Mucosa of descending colon (tissue), 3 donors: ENCODE results near the gene ABR. TPM values are rescaled to one million over a fixed set of nuclear protein-coding genes. Genes with fewer than 3 reads are reported as not detected.
"Not testable (repeated sequence)": the region's sequence is repeated elsewhere in the genome, so short reads cannot be mapped to it uniquely, and the experiment has no call there.

Experiments used
- ATAC-seq: fragments of 200-7000 bp; cut with Tn5 transposase; one replicate; pipeline ENCODE4 v1.9.1; 2020; ENCODE audit warnings: mild to moderate bottlenecking, moderate library complexity
- DNase-seq, 3 donors: peaks; one replicate each; pipeline ENCODE4 v3.0.0-alpha.2; 2020
- H3K36me3 ChIP-seq: fragments of 200-600 bp; one replicate; pipeline ENCODE4 v1.8.0; 2021; ENCODE audit warnings: low read depth, mild to moderate bottlenecking
- H3K4me1 ChIP-seq: fragments of 200-600 bp; one replicate; pipeline ENCODE4 v1.8.0; 2021; ENCODE audit warnings: low read depth, mild to moderate bottlenecking
- H3K4me3 ChIP-seq: fragments of 200-600 bp; one replicate; pipeline ENCODE4 v1.8.0; 2021; ENCODE audit warnings: mild to moderate bottlenecking
- H3K9me3 ChIP-seq: fragments of 200-600 bp; one replicate; pipeline ENCODE4 v1.8.0; 2021; ENCODE audit warnings: mild to moderate bottlenecking
- intact Hi-C, 2 donors: fragments of 100-400 bp; cut with DNase I in 1 of 2; cut with micrococcal nuclease in 1 of 2; formaldehyde crosslinking; loops; one replicate each; pipeline versions ENCODE4 v1.11.0 to v1.11.1; 2022; cut with DNase I, micrococcal nuclease
- total RNA-seq, 3 donors: library from RNA; stranded (reverse); fragmentation: NEBNext Ultra II Directional in 2 of 3; extraction: Animal tissue kit (Norgen Biotek cat#: 25700) in 2 of 3; gene quantifications; one replicate each; pipeline versions ENCODE4 v1.2.1 to v1.2.4, GENCODE V29; 2021 to 2023
- TF ChIP-seq, protein P1 (sequence below): fragments of 200-600 bp; IDR thresholded peaks from one replicate; pipeline ENCODE4 v1.8.0; 2022; ENCODE audit warnings: antibody characterized with exemption, mild to moderate bottlenecking
- donor health status: DM: no; HTN: no; CAD: no; lungs with moderate emphysema.
- donor health status: DM: no; HTN: no; CAD: no.
- donor health status: DM: no; HTN: yes; CAD: no.

Gene ABR
- total RNA-seq, 3 donors from 2014 or later = 257 to 470 (median 292) TPM

DNA sequence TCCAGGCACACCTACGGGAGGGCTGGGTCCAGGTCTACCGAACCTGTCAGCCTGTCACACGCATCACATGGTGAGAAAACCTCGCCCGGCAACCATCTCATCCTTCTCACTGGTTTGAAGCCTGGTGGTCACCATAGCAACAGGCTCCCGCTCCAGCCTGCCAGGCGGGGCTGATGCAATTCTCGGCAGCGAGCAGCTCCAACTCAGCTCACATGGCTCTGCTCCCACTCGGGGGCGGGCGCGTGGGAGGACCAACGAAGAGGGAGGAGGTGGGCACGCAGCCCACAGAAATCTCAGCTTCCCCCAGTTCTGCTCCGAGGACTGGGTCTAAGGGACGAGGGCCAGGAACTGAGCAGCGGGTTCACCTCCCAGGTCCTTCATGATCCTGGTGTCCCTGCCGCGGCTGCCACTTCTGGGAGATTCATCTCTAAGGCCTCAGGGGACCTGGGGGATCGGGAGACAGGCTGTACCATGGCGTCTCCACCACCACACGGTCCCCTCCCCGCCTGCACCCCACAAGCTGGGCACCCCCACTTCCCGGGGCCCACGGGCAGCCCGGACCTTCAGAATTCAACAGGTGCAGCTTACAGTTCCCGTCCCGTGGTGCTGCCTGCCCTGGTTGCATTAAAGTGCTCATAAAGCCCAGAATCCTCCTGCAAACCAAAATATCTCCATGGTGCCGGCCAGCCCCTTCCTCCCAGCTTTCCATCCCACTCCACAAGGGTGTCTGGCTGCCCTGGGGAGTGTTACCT is 25.8 kb downstream of the ABR start:
- H3K4me1 ChIP-seq = no peaks in the 10 kb centered on the region
- intact Hi-C loops = no loop called here
- TF ChIP-seq, protein P1, sequence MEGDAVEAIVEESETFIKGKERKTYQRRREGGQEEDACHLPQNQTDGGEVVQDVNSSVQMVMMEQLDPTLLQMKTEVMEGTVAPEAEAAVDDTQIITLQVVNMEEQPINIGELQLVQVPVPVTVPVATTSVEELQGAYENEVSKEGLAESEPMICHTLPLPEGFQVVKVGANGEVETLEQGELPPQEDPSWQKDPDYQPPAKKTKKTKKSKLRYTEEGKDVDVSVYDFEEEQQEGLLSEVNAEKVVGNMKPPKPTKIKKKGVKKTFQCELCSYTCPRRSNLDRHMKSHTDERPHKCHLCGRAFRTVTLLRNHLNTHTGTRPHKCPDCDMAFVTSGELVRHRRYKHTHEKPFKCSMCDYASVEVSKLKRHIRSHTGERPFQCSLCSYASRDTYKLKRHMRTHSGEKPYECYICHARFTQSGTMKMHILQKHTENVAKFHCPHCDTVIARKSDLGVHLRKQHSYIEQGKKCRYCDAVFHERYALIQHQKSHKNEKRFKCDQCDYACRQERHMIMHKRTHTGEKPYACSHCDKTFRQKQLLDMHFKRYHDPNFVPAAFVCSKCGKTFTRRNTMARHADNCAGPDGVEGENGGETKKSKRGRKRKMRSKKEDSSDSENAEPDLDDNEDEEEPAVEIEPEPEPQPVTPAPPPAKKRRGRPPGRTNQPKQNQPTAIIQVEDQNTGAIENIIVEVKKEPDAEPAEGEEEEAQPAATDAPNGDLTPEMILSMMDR = no peak
- DNase-seq = peak in 2 of 3 donors; percentile 32 to 68
- H3K36me3 ChIP-seq = no peaks in the 10 kb centered on the region
- ATAC-seq = peak; percentile 26
- no peak overlapping the region for H3K4me3 ChIP-seq
- no peaks in the 10 kb centered on the region for H3K9me3 ChIP-seq

DNA sequence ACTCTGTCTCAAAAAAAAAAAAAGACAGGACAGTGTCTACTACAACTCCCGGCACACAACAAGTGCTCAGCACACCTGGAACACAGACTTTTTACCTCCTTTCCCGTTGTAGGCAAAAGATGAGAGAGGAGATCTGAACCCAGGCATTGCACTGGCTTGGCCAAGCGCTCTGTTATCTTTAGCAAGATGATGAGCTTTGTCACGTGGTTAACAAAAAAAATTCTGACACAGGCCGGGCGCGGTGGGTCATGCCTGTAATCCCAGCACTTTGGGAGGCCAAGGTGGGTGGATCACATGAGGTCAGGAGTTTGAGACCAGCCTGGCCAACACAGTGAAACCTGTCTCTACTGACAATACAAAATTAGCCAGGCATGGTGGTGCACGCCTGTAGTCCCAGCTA is 27.2 kb downstream of the ABR start:
- H3K4me3 ChIP-seq, H3K9me3 ChIP-seq, ATAC-seq, H3K36me3 ChIP-seq, H3K4me1 ChIP-seq, intact Hi-C loops, DNase-seq: not testable (repeated sequence)

DNA sequence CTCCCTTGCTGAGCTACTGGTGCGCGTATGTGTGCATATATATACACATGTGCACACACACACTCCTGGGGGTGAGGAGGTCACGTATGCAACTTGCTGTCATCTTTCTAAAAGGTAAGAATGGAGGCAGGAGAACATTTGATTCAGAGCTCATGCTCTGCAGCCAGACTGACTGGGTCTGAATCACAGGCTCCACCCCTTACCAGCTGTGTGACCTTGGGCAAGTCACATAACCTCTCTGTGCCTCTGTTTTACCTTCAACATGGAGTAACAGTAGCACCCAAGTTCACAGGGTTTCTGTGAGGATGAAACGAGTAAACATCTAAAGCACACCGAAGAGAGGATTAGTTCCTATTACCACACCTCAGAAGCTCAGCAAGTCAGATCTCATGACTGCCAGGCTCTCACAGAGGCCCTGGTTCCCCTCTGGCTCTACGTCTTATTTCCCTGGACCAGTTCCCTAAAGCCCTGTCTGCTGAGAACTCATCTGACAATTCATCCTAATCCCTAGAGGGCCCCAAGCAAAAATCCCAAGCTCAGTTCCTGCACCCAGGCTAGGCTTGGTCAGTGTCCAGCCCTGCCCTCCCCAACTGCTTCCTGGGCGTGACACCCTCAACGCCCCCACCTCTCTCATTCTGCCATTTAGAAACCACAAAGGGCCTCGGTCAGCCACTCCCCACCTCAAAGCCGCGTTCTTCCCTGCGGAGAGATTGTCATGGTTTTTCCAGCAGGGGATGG is 28.7 kb downstream of the ABR start:
- no peak for ATAC-seq
- H3K9me3 ChIP-seq = no peaks in the 10 kb centered on the region
- H3K4me1 ChIP-seq = no peaks in the 10 kb centered on the region
- TF ChIP-seq, protein P1 = no peak
- H3K36me3 ChIP-seq = no peaks in the 10 kb centered on the region
- H3K4me3 ChIP-seq = no peak overlapping the region
- intact Hi-C loops = no loop called here
- DNase-seq = no peak

DNA sequence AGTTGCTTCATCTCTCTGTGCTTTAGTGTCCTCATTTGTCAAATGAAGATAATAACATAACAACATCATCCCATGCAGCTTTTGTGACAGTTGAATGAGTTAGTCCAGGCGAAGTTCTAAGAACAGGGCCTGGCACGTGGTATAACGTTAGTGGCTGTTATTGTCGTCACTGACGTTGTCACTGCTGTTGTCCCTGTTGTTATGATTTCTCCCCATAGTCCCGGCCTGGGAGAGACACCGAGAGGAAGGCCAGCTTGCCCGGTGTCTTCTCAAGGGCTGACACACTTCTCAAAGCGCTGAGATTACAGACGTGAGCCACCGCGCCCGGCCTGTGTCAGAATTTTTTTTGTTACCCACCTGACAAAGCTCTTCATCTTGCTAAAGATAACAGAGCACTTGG is 29.9 kb downstream of the ABR start:
- TF ChIP-seq, protein P1 = no peak
- DNase-seq (no peak), ATAC-seq (no peak)
- no peaks in the 10 kb centered on the region for H3K36me3 ChIP-seq
- no peak overlapping the region for H3K4me3 ChIP-seq
- no peaks in the 10 kb centered on the region for H3K4me1 ChIP-seq
- no peaks in the 10 kb centered on the region for H3K9me3 ChIP-seq
- intact Hi-C loops = no loop called here

DNA sequence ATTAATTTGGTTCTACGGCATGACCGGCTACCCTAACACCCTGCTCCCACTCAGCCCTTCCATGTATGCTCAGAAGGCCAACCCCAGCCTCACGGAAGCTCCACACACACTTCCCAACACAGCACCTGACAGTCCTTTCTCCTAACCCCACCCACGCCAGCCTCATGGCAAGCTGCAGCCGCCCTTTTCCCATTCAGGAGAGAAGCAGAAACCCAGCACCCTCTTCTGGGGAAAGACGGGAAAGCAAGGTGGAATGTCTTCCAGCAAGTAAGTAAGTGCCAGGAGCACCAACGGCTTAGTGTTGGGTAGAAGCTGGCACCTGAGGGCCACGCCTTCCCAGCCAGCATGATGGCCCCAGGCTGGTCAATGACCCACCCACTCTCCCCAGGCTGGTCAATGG is 32.1 kb downstream of the ABR start:
- TF ChIP-seq, protein P1 = peak; percentile 34
- DNase-seq = peak; percentile 76 to 95 (median 81)
- Histone ChIP-seq H3K36me3 (no peaks in the 10 kb centered on the region), H3K4me3 (no peak overlapping the region), H3K4me1 (no peaks in the 10 kb centered on the region), H3K9me3 (no peaks in the 10 kb centered on the region)
- intact Hi-C loops = no loop called here
- peak; percentile 97 for ATAC-seq

DNA sequence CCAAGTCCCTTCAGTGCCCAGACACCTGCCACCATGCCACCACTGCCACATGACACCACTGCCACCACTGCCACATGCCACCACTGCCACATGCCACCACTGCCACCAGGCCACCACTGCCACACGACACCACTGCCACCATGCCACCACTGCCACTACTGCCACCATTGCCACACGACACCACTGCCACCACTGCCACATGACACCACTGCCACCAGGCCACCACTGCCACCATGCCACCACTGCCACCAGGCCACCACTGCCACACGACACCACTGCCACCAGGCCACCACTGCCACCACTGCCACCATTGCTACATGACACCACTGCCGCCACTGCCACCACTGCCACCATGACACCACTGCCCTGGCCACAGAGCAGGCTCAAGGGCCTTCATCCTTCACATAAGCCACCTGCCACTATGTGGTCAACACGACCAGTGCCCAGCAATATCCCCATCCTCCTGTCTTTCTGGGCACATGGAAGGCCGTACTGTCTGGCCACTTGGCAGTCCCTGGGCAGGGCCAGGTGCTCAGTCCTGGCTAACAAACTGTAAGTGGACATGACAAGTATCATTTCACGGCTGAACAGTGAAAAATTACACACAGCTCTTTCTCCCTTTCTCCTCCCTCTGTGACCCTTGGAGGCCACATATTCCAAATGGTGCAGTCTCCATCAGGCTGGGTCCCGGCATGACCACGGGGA is 33.1 kb downstream of the ABR start:
- H3K4me3 ChIP-seq = no peak overlapping the region
- no peaks in the 10 kb centered on the region for H3K4me1 ChIP-seq
- H3K9me3 ChIP-seq = no peaks in the 10 kb centered on the region
- DNase-seq = no peak
- intact Hi-C loops = no loop called here
- no peak for ATAC-seq
- no peaks in the 10 kb centered on the region for H3K36me3 ChIP-seq
- TF ChIP-seq, protein P1 = no peak
